ENCODE measurements around the gene KCNC3. TPM values are rescaled to one million over a fixed set of nuclear protein-coding genes. Genes with fewer than 3 reads are reported as not detected.
A peak's percentile ranks its signal among the peaks of the same experiment; 100 is the strongest.

Gene KCNC3
- total and polyA plus RNA-seq, 2 of the 13 experiments (the other 11 are each of a cell fraction or from before 2014, with no cell fraction given): 0.29 to 1.7 TPM

- peak; percentile 66 for ATAC-seq
- DNase-seq (ENCODE audit: low spot score): peak; percentile 45
- in situ Hi-C loops (cut with HindIII; ENCODE audit: extremely low pct_ligation_motif_present, low pct_unique_long_range_greater_than_20kb) (loop anchor here (5.0 kb wide), 1 partner anchor 63 kb away; the partner anchor contains the start of gene KCNC3), intact Hi-C loops (cut with micrococcal nuclease; ENCODE audit: unreplicated experiment) (loop anchor here (5.0 kb wide), 1 partner anchor 63 kb away; the partner anchor contains the start of gene KCNC3)
- Histone ChIP-seq H3K4me1 (ENCODE audit: insufficient read depth, low read length) (peaks cover 12% of the 10 kb centered on the region), H2AFZ (ENCODE audit: low read length) (no peak overlapping the region), H3K4me2 (ENCODE audit: low read depth, low read length) (no peak overlapping the region), H3K27ac (ENCODE audit: extremely low read length, insufficient read depth, low read length) (no peak overlapping the region), H3K9ac (ENCODE audit: insufficient read depth, low read depth, low read length) (no peak overlapping the region), H3K79me2 (ENCODE audit: insufficient read depth, low read length) (no peaks in the 10 kb centered on the region), H3K36me3 (replicated peaks in 1 of 2; ENCODE audit: control insufficient read depth in 1 of 2, insufficient read depth in 2 of 2, low read length in 2 of 2) (no peaks in the 10 kb centered on the region; a peak in 2 of 5 replicates), H4K20me1 (ENCODE audit: insufficient read depth, low read length) (no peaks in the 10 kb centered on the region), H3K9me3 (ENCODE audit: low read length) (no peaks in the 10 kb centered on the region), H3K4me3 (replicated peaks in 1 of 3; ENCODE audit: insufficient read depth in 1 of 3, low read depth in 2 of 3, low read length in 3 of 3) (no peak overlapping the region), H3K27me3 (ENCODE audit: control insufficient read depth in 1 of 2, insufficient read depth in 2 of 2, low read length in 2 of 2) (no peaks in the 10 kb centered on the region)
- WGBS (ENCODE audit: low lambda C conversion rate): 73% methylated on average over 5 of the region's 8 CpGs
- POLR2A ChIA-PET: interaction anchor here (0.9 kb wide), 1 partner anchor 23 kb away, joined by 4 read pairs; no protein-coding TSS in a partner anchor
- BruUV-seq (replicated peaks): no TSS peak
- CTCF ChIA-PET (ENCODE audit: low intra/inter-chr PET ratio, low total read pairs): interaction anchor here (1.1 kb wide), 1 partner anchor 519 kb away, joined by 3 read pairs; no protein-coding TSS in a partner anchor
- no peak for FAIRE-seq
- TF ChIP-seq SNAPC4 (CRISPR knock-in tag; IDR thresholded peaks at IDR 0.05) (no peak), NR3C1 (CRISPR knock-in tag; IDR thresholded peaks at IDR 0.05) (no peak), KLF12 (CRISPR knock-in tag; IDR thresholded peaks at IDR 0.05; ENCODE audit: borderline replicate concordance) (no peak), ZNF737 (CRISPR knock-in tag; IDR thresholded peaks at IDR 0.05; ENCODE audit: borderline replicate concordance) (no peak), PPARG (CRISPR knock-in tag; conservative IDR thresholded peaks at IDR 0.05) (no peak), LCORL (IDR thresholded peaks at IDR 0.05) (no peak), LCORL (CRISPR knock-in tag; IDR thresholded peaks at IDR 0.05) (no peak), ZNF557 (CRISPR knock-in tag; IDR thresholded peaks at IDR 0.05) (no peak), NRL (CRISPR knock-in tag; IDR thresholded peaks at IDR 0.05; ENCODE audit: borderline replicate concordance) (no peak), ZNF256 (CRISPR knock-in tag; conservative IDR thresholded peaks at IDR 0.05) (no peak), PAX8 (CRISPR knock-in tag; IDR thresholded peaks at IDR 0.05; ENCODE audit: borderline replicate concordance) (no peak), ZNF773 (CRISPR knock-in tag; IDR thresholded peaks at IDR 0.05; ENCODE audit: borderline replicate concordance) (no peak), ZMYM4 (CRISPR knock-in tag; IDR thresholded peaks at IDR 0.05) (no peak), ZNF672 (CRISPR knock-in tag; IDR thresholded peaks at IDR 0.05) (no peak), MEIS2 (CRISPR knock-in tag; IDR thresholded peaks at IDR 0.05) (no peak), RNF2 (conservative IDR thresholded peaks at IDR 0.05; ENCODE audit: low read depth) (no peak), THYN1 (CRISPR knock-in tag; IDR thresholded peaks at IDR 0.05; ENCODE audit: borderline replicate concordance, low read depth) (no peak), SRSF1 (optimal IDR thresholded peaks at IDR 0.05; ENCODE audit: low read depth, low read length) (no peak), ZNF83 (CRISPR knock-in tag; IDR thresholded peaks at IDR 0.05; ENCODE audit: borderline replicate concordance) (no peak), MYC (CRISPR knock-in tag; IDR thresholded peaks at IDR 0.05; ENCODE audit: borderline replicate concordance) (no peak), SOX6 (IDR thresholded peaks at IDR 0.05) (no peak), SOX6 (CRISPR knock-in tag; IDR thresholded peaks at IDR 0.05) (no peak), JARID2 (CRISPR knock-in tag; IDR thresholded peaks at IDR 0.05; ENCODE audit: insufficient replicate concordance) (no peak)
Observed at GRCh38 chr19:50264483-50265186, 64.5 kb downstream of the KCNC3 start.

All from HepG2 (cell line).